ENCODE data around the gene CEP290.
"Not testable (repeated sequence)": the region's sequence is repeated elsewhere in the genome, so short reads cannot be mapped to it uniquely, and the experiment has no call there.

CEP290 gene

DNA sequence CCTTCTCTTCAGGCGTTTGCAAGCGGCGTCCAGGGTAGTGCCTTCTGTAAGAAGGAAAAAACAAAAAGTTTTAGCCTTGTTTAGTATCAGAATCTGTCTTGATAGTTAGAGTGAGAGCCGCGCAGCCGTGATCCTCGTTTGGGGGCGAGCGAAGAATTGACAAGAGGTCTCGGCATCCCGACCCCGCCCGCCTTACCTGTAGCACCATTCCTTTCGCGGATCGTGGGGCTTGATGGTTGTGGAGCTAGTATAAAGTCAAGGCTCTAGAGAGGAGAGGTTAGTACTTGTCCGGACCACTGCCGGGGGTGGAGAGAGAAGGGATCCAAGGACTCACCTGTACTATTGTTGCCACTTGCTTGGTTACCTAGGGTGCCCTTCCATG, 713 bp upstream of the CEP290 start:
- no peak for DNase-seq (ENCODE audit: low read depth, low spot score)

GRCh38 chr12:88141425-88141773, 489 bp downstream of the CEP290 start:
- DNase-seq (ENCODE audit: low read depth, low spot score), result no peak

DNA sequence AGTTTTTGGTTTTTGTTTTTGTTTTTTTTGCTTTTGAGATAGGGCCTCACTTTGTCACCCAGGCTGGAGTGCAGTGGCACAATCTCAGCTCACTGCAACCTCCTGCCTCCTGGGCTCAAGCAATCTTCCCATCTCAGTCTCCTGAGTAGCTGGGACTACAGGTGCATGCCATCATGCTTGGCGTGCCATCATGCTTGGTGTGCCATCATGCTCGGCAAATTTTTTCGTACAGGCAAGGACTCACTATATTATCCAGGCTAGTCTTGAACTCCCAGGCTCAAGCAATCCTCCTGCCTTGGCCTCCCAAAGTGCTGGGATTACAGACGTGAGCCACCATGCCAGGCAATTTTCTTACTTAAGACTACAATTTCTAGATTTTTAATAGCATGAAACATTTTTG, 2.2 kb downstream of the CEP290 start:
- DNase-seq (ENCODE audit: low read depth, low spot score), result not testable (repeated sequence)

DNA sequence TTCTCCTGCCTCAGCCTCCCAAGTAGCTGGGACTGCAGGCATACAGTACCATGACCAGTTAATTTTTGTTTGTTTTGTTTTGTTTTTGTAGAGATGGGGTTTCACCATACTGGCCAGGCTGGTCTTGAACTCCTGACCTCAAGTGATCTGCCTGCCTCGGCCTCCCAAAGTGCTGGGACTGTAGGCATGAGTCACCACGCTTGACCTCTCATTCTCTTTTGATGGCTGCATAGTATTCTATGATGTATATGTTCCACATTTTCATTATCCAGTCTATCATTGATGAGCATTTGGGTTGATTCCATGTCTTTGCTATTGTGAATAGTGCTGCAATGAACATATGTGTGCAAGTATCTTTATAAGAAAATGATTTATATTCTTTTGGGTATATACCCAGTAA, 8.7 kb downstream of the CEP290 start:
- not testable (repeated sequence) for DNase-seq (ENCODE audit: low read depth, low spot score)

DNA sequence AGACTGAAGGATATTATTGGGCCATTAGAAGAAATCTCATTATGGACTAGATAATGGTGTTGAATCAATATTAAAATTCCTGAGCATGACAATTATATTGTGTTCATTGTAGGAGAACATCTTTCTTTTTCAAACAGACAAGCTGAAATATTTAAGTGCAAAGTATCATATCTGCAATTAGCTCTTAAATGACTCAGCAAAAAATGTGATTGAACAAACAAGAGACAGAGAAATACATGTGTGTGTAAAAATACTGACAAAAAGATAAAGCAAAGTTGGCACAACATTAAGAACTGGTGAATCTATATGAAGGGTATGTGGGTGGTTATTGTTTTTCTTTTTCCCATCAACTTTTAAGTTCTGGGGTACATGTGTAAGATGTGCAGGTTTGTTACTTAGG, 9.5 kb downstream of the CEP290 start:
- DNase-seq (ENCODE audit: low read depth, low spot score), result no peak

DNA sequence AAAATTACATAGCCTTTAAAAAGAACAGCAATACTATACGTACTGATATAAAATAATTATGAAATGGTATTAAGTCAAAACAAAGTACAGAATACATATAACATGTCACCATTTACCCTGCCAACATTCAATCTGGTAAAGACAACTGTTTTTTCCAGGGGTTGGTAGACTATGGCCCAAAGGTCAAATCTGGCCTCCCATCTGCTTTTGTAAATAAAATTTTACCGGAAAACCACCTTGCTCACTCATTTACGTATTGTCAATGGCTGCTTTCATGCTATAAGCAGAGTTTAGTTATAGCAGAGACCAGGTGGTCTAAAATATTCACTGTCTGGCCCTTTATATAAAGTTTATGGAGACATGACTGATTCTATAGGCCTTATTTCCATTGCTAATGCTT, 14.0 kb downstream of the CEP290 start:
- no peak for DNase-seq (ENCODE audit: low read depth, low spot score)

DNA sequence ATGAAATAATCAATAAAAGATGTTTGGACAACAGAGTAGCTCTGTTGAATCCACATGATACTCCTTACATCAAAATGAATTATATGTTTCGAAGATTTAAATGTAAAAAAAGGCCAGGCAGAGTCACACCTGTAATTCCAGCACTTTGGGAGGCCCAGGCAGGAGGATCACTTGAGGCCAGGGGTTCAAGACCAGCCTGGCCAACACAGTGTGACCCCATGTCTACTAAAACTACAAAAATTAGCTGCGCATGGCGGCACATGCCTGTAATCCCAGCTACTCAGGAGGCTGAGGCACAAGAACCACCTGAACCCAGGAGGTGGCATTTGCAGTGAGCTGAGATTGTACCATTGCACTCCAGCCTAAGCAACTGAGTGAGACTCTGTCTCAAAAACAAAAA, 14.8 kb downstream of the CEP290 start:
- DNase-seq (ENCODE audit: low read depth, low spot score), result no peak

- no peak for DNase-seq (ENCODE audit: low read depth, low spot score)
Measured at GRCh38 chr12:88122666-88123065, 19.2 kb downstream of the CEP290 start.

DNA sequence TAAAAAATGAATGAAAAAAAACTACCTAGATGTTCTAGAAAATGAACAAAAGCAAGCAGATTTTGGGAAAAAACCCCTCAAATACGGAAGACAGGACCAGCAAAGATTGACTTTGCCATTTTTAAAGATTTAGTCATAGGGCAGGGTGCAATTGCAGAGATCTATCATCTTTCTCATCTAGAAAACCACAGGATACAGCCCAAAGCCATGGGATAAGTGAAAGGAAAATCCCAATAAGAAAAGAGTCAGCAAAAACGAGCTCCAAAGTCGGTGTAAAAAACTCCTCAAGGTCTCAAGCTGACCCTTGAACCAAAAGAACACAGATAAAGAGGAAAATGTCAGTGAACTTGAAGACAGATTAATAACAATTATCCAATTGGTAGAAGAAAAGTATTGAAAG, 28.0 kb downstream of the CEP290 start:
- no peak for DNase-seq (ENCODE audit: low read depth, low spot score)

- DNase-seq (ENCODE audit: low read depth, low spot score), result peak; percentile 24
Measured at GRCh38 chr12:88111074-88111652, 30.7 kb downstream of the CEP290 start.

DNA sequence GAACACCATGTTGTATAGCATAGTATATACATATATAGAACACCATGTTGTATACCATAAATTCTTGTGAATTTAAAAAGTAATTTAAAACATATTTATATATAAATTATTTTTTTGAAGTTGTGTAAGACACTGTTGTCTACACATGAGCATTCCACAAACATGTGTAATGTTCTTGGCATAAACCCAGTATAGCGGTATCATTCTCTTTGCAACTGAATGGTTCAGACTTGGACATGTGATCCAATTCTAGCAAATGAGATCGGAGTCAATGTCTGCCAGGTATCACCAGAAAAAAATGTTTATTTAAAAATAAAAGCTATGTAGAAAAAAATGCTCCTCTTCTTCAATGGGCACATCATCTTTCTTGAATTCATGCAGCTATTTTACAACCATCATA, 33.9 kb downstream of the CEP290 start:
- no peak for DNase-seq (ENCODE audit: low read depth, low spot score)

DNA sequence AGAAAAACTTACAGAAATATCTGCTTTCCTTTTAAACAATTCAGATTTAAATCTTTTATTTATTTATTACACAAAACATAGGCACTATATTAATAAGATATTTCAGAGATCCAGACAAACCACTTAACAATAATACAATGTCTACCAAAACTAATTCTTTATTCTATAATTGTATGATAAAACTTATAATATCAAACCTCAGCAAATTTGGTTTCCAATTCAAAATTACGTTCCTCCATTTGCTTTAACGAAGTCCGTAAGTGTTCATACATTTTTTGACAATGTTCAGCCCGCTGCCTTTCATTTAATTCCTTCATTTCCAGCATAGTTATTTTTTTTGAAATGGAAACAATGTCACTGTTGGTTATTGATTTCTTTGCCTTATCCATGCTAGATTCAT, 48.3 kb downstream of the CEP290 start:
- no peak for DNase-seq (ENCODE audit: low read depth, low spot score)

DNA sequence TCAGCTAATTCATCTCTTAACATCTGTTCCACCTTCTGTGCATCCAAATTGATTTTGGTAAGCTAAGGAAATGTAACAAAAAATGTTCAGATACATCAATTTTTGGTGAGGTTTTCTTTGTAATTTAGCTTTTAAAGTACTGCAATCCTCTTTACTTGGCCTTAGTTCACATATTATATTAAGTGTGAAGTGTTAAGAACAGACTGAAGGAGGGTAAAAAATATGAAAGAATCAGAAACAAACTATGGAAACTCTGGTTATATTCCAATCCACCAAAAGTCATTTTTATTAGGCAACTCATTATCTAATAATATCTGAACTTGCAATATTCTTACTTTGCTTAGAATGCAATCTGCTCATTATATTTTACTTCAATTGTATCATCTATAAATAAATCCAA, 49.1 kb downstream of the CEP290 start:
- no peak for DNase-seq (ENCODE audit: low read depth, low spot score)

DNA sequence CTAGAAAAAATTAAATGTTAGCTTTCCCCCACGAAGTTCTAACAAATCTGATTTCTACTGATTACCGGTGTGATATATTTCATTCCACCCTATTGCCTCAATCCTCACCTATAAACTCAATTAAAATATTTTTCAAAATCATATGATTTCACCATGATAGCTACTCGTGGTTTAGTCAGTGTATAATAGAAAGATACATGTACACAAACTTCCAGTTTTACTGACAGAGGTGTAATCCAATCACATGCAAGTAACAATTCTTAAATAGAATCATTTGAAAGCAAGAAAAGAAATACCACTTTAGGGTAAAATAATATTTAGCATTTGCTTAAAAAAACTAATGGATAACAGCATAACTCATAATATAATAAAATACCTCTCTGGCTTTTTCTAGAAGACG, 57.7 kb downstream of the CEP290 start:
- DNase-seq (ENCODE audit: low read depth, low spot score), result no peak

GRCh38 chr12:88083634-88084033, 58.3 kb downstream of the CEP290 start:
- no peak for DNase-seq (ENCODE audit: low read depth, low spot score)

DNA sequence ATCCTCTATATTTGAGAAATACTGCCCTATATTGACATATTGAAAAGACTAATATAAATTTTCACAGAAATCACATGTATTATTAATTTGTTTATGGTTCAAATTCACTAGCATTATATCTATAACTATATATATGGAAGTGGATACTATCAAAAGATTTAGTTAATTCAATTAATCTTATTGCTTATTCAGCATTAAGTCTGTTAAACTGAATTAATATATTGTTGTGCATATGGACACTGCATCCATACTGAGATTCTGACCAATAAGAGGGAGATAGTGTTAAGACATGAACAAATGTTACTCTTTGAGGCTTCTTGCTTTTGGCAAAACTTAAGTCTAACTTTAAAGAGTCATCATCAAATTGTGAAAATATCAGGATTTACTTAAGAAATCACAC, 60.6 kb downstream of the CEP290 start:
- DNase-seq (ENCODE audit: low read depth, low spot score), result no peak

DNA sequence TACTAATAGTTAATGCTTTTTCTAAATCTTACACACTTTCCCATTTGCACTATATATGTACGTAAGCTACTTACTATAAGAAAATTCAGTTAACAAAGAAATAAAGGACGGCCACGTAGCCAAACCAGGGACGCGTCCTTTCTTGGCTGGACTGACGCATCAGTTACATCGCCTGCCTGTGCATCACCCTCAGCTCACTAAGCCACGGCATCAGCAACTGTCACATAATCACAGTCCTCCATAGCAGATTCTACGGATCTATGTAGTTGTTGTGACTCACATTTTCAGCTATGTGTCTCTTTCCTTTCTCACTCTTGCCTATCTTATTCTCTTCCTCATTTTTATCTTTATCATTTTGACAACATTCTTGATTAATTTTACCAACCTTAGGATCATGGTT, 74.6 kb downstream of the CEP290 start:
- DNase-seq (ENCODE audit: low read depth, low spot score), result no peak

DNA sequence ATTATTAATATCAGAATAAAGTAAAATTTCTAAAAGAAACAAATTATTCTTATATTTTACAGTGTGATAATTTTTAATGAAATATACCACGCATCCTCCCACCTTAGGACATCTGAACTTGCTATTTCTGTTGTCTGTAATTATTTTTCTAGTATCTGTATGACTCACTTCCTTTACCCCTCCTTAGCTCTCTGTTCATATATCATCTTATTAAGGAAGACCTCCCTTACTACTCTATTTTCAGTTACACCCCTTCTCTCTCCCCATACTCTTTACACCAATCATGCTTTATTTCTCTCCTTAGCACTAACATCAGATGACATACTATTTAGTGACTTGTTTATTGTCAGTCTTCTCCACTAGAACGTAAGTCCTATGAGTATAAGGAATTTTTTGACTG, 78.5 kb downstream of the CEP290 start:
- DNase-seq (ENCODE audit: low read depth, low spot score), result no peak

GRCh38 chr12:88062474-88062873, 79.4 kb downstream of the CEP290 start:
- DNase-seq (ENCODE audit: low read depth, low spot score), result no peak

DNA sequence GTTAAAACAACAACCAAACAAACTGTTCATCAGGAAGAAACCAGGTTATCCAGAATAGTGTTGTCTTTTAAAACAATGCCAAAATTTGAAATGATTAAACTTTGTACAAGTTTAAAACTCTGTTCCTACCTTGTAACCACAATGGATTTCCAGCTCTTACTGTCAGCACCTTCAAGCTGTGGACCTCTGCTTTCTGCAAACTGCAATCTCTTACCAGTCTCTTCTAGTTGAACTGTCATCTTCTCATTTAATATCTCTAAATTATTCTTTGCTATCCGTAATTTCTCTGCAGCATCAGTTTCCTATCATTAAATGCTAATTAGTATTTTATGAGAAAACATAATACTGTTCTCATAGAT, 83.2 kb downstream of the CEP290 start:
- no peak for DNase-seq (ENCODE audit: low read depth, low spot score)

GRCh38 chr12:88057994-88058718, 83.7 kb downstream of the CEP290 start:
- DNase-seq (ENCODE audit: low read depth, low spot score), result no peak

- DNase-seq (ENCODE audit: low read depth, low spot score), result no peak
Measured at GRCh38 chr12:88056571-88056970, 85.3 kb downstream of the CEP290 start.

GRCh38 chr12:88052686-88053085, 89.2 kb downstream of the CEP290 start:
- DNase-seq (ENCODE audit: low read depth, low spot score), result no peak

GRCh38 chr12:88044035-88044434, 97.9 kb downstream of the CEP290 start:
- DNase-seq (ENCODE audit: low read depth, low spot score), result no peak

All from smooth muscle cell of the brain vasculature (primary cell).